K562 (cell line): ENCODE measurements around the gene KIF19. TPM values are rescaled to one million over a fixed set of nuclear protein-coding genes. Genes with fewer than 3 reads are reported as not detected.

Experiments used
- TARDBP ChIP-seq: fragments of 450-650 bp; IDR thresholded peaks from 2 replicates; pipeline ENCODE4 v1.6.1; 2016
- polyA plus RNA-seq, 8 experiments: library from polyadenylated mRNA; depleted of rRNA in 4 of 8; stranded (reverse) in 5 of 8; unstranded in 3 of 8; fragments of >200 nt; fragmentation: Nextera tagmentation in 2 of 8; fragmentation: Illumina TruSeq in 1 of 8; extraction: Ambion mirVana in 2 of 8; extraction: Trizol in 1 of 8; gene quantifications; 2 replicates each; pipeline versions ENCODE4 v1.2.1 to v1.2.3, GENCODE V29; 2011 to 2014; ENCODE audit warnings: inconsistent platforms in 1 of 8, missing spikeins in 1 of 8
- total RNA-seq, 7 experiments: library from RNA; depleted of rRNA in 6 of 7; stranded (reverse); fragments of >200 nt in 6 of 7; fragmentation: Illumina TruSeq in 2 of 7; extraction: Trizol in 2 of 7; gene quantifications; 2 replicates each; pipeline versions ENCODE4 v1.2.1 to v1.2.3, GENCODE V29; 2011 to 2021; ENCODE audit warnings: low replicate concordance in 1 of 7
- TF ChIP-seq, protein P1 (sequence below), 2 experiments: fragments of 450-650 bp; formaldehyde crosslinking in 1 of 2; IDR thresholded peaks; 2 replicates each; pipeline versions ENCODE4 v1.4.0 to v1.6.1; 2014 to 2020; ENCODE audit warnings: mild to moderate bottlenecking in 2 of 2, borderline replicate concordance in 1 of 2, low read depth in 1 of 2
- TF ChIP-seq, protein P2 (sequence below), 2 experiments: fragments of 450-650 bp in 1 of 2; sonication (generic) in 1 of 2; formaldehyde crosslinking in 1 of 2; IDR thresholded peaks; 2 replicates each; pipeline versions ENCODE4 v1.7.1 to v1.9.0; 2016 to 2022; ENCODE audit warnings: inconsistent platforms in 1 of 2, mild to moderate bottlenecking in 1 of 2, missing genetic modification reagents in 1 of 2

Gene KIF19
- total and polyA plus RNA-seq, 9 of the 15 experiments (the other 6 are each of a cell fraction or from before 2014, with no cell fraction given), result 0.10 TPM; not detected in 8

DNA sequence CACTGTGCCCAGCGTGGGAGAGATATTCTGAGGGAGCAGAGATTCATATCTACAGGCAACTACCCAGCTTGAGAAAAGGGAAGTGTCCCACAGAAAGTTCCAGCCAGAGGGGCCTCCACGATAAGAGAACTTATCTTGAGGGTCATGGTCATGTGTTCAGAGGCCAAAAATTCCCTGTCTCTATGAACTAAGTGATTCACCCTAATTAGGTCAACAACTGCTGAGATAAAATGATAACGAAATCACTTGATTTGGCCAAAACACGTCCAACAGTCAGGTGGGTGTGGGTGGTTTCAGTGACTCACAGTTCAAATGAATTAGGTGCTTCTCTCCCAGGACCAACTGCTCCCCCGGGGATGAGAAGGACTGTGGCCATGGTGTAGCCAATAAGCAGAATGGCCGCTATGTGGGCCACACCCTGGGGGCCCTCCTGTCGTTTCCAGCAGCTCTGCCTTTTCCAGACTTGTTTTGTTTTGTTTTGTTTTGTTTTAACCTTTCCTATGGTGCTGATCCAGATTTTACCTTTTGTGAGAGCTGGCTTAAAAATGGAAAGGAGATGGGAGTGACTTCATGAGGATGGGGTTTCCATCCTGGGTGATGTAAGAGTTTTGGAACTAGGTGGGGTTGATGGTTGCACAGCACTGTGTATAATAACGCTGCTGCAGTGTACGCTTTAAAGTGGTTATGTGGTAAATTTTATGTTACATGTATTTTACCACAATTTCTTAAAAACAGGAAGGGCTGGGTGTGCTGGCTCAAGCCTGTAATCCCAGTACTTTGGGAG lies 43.2 kb upstream of the KIF19 start (continued):
- TF ChIP-seq, protein P1, sequence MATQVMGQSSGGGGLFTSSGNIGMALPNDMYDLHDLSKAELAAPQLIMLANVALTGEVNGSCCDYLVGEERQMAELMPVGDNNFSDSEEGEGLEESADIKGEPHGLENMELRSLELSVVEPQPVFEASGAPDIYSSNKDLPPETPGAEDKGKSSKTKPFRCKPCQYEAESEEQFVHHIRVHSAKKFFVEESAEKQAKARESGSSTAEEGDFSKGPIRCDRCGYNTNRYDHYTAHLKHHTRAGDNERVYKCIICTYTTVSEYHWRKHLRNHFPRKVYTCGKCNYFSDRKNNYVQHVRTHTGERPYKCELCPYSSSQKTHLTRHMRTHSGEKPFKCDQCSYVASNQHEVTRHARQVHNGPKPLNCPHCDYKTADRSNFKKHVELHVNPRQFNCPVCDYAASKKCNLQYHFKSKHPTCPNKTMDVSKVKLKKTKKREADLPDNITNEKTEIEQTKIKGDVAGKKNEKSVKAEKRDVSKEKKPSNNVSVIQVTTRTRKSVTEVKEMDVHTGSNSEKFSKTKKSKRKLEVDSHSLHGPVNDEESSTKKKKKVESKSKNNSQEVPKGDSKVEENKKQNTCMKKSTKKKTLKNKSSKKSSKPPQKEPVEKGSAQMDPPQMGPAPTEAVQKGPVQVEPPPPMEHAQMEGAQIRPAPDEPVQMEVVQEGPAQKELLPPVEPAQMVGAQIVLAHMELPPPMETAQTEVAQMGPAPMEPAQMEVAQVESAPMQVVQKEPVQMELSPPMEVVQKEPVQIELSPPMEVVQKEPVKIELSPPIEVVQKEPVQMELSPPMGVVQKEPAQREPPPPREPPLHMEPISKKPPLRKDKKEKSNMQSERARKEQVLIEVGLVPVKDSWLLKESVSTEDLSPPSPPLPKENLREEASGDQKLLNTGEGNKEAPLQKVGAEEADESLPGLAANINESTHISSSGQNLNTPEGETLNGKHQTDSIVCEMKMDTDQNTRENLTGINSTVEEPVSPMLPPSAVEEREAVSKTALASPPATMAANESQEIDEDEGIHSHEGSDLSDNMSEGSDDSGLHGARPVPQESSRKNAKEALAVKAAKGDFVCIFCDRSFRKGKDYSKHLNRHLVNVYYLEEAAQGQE (IDR thresholded peaks at IDR 0.05; ENCODE audit: borderline replicate concordance), result peak; percentile 8; the same call in 1 of the 2 replicates
- TF ChIP-seq, protein P1 (CRISPR knock-in tag; IDR thresholded peaks at IDR 0.05; ENCODE audit: low read depth), result no peak
- TF ChIP-seq, protein P2, sequence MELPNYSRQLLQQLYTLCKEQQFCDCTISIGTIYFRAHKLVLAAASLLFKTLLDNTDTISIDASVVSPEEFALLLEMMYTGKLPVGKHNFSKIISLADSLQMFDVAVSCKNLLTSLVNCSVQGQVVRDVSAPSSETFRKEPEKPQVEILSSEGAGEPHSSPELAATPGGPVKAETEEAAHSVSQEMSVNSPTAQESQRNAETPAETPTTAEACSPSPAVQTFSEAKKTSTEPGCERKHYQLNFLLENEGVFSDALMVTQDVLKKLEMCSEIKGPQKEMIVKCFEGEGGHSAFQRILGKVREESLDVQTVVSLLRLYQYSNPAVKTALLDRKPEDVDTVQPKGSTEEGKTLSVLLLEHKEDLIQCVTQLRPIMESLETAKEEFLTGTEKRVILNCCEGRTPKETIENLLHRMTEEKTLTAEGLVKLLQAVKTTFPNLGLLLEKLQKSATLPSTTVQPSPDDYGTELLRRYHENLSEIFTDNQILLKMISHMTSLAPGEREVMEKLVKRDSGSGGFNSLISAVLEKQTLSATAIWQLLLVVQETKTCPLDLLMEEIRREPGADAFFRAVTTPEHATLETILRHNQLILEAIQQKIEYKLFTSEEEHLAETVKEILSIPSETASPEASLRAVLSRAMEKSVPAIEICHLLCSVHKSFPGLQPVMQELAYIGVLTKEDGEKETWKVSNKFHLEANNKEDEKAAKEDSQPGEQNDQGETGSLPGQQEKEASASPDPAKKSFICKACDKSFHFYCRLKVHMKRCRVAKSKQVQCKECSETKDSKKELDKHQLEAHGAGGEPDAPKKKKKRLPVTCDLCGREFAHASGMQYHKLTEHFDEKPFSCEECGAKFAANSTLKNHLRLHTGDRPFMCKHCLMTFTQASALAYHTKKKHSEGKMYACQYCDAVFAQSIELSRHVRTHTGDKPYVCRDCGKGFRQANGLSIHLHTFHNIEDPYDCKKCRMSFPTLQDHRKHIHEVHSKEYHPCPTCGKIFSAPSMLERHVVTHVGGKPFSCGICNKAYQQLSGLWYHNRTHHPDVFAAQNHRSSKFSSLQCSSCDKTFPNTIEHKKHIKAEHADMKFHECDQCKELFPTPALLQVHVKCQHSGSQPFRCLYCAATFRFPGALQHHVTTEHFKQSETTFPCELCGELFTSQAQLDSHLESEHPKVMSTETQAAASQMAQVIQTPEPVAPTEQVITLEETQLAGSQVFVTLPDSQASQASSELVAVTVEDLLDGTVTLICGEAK (IDR thresholded peaks at IDR 0.05), result peak; percentile 37; the same call in 1 of the 2 replicates
- TF ChIP-seq, protein P2 (CRISPR knock-in tag; IDR thresholded peaks at IDR 0.05), result no peak
- TF ChIP-seq TARDBP, result peak; percentile 62; the same call in 1 of the 2 replicates
